ENCODE results near the gene MTOR.

MTOR gene

GRCh38 chr1:11211461-11211860, 50.9 kb downstream of the MTOR start:
- no peak for TF ChIP-seq CTCF (conservative IDR thresholded peaks at IDR 0.05)
- no peak overlapping the region for H3K27ac ChIP-seq

DNA sequence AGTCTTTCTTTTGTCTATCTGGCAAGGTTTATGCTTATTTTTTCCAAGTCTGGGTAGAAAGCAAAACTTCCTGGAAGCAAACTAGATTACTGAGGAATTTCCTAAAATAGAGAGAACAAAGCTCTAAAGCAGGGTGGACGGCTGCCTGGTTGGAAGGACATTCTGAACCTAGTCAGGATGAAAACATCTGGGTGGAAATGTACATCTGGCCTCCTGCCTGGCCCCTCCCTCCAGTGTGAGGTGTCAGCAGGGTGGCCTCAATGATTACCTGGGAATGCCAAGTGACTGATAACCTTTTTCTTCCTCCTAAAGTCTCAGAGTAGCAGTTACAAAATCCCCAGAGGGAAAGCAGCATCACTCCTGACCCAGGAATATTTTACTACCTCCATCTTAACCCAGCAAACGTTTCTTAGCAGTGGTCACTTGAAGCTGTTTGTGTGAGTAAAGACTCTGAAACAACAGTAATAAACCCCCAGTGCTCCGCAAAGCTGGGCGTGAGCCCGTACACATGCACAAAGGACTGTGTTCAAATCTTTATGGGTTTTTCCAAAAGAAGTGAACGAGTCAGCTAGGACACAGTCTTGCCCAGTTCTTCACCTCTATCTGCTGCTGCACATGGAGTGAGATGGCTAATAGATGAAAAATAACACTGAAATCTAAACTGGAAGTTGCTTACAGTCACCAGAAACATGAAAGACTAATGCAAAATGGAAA, 54.3 kb downstream of the MTOR start:
- no peak for TF ChIP-seq CTCF (conservative IDR thresholded peaks at IDR 0.05)
- no peak overlapping the region for H3K27ac ChIP-seq

DNA sequence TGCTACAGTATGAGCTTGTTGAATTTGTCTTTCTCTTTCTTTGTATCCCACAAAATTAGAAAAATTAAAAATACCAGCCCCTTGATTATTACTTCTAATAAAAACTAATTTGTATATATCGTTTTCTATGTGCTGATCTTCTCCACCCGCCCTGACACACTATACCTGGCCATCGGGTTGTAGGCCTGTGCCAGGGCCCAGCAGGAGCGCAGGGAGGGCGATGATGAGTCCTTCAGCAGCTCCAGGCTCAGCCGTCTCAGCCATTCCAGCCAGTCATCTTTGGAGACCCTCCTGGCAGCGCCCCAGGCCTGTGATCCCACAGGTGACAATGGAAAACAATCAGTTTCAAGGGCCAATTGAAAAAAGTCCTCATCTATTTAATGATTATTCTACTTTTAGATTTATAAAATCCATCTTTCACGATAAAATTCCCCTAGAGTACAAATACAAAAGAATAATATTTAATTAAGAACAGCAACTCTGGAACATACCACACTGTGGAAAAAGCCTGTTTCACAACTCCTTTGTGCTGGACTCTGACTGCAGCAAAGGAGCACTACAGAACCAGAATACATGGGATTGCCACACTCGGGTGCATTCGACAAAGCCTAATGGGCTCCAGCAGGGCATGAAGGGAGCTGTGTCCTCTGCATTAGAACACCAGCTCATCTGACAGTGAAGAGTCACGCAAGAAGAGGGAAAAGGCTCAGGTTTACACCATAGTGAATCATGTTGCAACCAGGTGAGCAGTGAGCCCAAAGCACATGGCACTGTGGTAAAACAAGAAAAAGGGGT, 57.8 kb downstream of the MTOR start:
- no peak overlapping the region for H3K27ac ChIP-seq
- TF ChIP-seq CTCF (conservative IDR thresholded peaks at IDR 0.05), result no peak

DNA sequence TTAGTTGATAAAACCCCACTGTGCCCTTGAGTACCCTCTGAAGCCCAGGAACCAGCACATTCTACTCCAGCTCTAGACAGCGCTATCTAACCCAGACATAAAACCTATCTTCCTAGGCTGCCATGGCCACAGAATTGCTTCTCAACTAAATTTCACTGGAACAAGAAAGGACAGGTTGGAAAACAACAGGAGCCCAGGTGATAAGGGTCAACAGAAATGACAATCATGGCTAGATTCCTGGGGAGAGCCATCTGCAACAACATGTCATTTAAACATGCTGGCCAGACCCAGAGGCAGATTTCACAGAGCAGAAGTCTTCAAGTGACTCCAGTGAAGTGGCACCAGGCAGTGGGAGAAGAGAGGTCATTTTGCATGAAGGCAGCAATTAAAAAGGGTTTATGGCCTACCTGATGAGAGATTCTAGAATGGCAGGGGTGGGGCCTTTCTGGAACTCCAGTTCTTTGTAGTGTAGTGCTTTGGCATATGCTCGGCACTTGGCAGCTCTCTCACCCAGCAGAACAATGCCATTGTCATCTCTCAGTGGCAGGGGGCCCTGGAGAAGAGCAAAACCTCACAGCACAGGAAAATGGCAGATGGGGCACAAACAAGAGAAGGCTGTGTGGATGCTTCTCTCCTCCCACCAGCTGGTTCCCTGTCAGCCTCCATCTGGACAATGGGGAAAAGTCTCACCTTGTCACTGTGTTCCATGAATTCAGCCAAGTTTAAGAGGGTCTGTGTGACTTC, 63.3 kb downstream of the MTOR start:
- no peak overlapping the region for H3K27ac ChIP-seq
- TF ChIP-seq CTCF (conservative IDR thresholded peaks at IDR 0.05), result no peak

- no peak overlapping the region for H3K27ac ChIP-seq
- TF ChIP-seq CTCF (conservative IDR thresholded peaks at IDR 0.05), result no peak
These were observed 64.1 kb downstream of the MTOR start for GRCh38 chr1:11198257-11198656.

- no peak overlapping the region for H3K27ac ChIP-seq
- TF ChIP-seq CTCF (conservative IDR thresholded peaks at IDR 0.05), result no peak
These were observed 65.0 kb downstream of the MTOR start for GRCh38 chr1:11197359-11197758.

DNA sequence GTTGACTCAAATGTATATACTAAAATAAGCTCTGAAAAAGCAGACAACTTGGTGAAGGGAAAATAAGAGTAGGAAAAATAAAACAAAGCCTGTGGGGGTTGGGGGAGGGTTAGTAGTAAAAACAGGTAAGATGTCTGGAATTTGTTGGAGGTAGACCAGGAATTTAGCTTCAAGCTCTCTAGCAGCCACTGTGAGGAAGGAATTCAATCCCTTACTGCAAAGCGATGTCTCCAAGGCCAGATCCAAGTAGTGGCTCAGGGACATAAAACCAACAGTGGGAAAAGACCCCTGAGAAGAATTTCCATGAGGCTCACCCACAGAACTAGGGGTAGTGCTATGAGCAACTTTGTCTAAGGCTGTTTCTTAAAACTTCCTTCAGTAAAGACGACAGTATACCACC, 65.4 kb downstream of the MTOR start:
- no peak for TF ChIP-seq CTCF (conservative IDR thresholded peaks at IDR 0.05)
- H3K27ac ChIP-seq, result no peak overlapping the region
